GM23248 (cell line): ENCODE measurements around the gene EP300.

ENCODE experiments used
- EZH2 ChIP-seq: fragments of 200-600 bp; sonication (generic); IDR thresholded peaks from 2 replicates; pipeline ENCODE4 v1.6.1; 2018; ENCODE audit warnings: antibody characterized with exemption, mild to moderate bottlenecking; ENCODE audit not compliant: insufficient read depth, poor library complexity, severe bottlenecking
- EZH2phosphoT487 ChIP-seq: fragments of 200-600 bp; sonication (generic); IDR thresholded peaks from 2 replicates; pipeline ENCODE4 v1.6.1; 2018; ENCODE audit warnings: antibody characterized with exemption, moderate library complexity, mild to moderate bottlenecking, low read depth; ENCODE audit not compliant: insufficient read depth

DNA sequence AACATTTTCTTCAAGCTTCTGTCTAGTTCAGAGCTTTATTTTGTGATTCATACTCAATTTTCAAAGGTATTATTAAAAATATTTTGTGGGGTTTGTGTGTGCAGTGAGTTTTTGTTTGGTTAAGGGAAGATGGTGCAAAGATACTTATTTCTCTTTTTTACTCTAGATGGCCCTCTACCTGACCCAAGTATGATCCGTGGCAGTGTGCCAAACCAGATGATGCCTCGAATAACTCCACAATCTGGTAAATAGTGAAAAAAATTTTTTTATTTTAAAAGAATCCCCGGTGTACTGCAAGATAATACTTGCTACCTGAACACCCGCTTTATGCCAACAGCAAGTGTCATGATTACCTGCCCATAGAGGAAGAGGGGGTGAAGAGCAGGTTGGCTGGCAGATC is 54.2 kb downstream of the EP300 start:
- no peak for TF ChIP-seq EZH2phosphoT487
- TF ChIP-seq EZH2, result no peak
